Karpas-422 (cell line): ENCODE data around the gene SHISA6. TPM values are rescaled to one million over a fixed set of nuclear protein-coding genes. Genes with fewer than 3 reads are reported as not detected.

ENCODE experiments used
- DNase-seq: peaks from one replicate; pipeline ENCODE4 v3.0.0-alpha.2; 2015
- H2AFZ ChIP-seq: fragments of 200-600 bp; sonication (generic); 2 replicates; pipeline ENCODE4 v1.6.1; 2014; ENCODE audit warnings: antibody characterized with exemption, low read length, mixed read lengths
- H3K27ac ChIP-seq: fragments of 200-600 bp; sonication (generic); 2 replicates; pipeline ENCODE4 v1.5.1; 2014; ENCODE audit warnings: mild to moderate bottlenecking, low read length, moderate library complexity
- H3K27me3 ChIP-seq: fragments of 200-600 bp; sonication (generic); 2 replicates; pipeline ENCODE4 v1.6.1; 2014; ENCODE audit warnings: low read length, mixed read lengths
- H3K36me3 ChIP-seq: fragments of 200-600 bp; sonication (generic); 2 replicates; pipeline ENCODE4 v1.6.1; 2014; ENCODE audit warnings: low read length, mixed read lengths; ENCODE audit not compliant: insufficient read depth
- H3K4me1 ChIP-seq: fragments of 200-600 bp; sonication (generic); 2 replicates; pipeline ENCODE4 v1.6.1; 2014; ENCODE audit warnings: mild to moderate bottlenecking, low read length, mixed read lengths
- H3K4me2 ChIP-seq: fragments of 200-600 bp; sonication (generic); 2 replicates; pipeline ENCODE4 v1.6.1; 2014; ENCODE audit warnings: low read length, low read depth, mild to moderate bottlenecking; ENCODE audit not compliant: poor library complexity, severe bottlenecking
- H3K4me3 ChIP-seq: fragments of 200-600 bp; sonication (generic); 2 replicates; pipeline ENCODE4 v1.5.1; 2014; ENCODE audit warnings: mild to moderate bottlenecking, antibody characterized with exemption, low read length, mixed read lengths
- H3K79me2 ChIP-seq: fragments of 200-600 bp; sonication (generic); 2 replicates; pipeline ENCODE4 v1.6.1; 2014; ENCODE audit warnings: mild to moderate bottlenecking, low read length, mixed read lengths
- H3K9ac ChIP-seq: fragments of 200-600 bp; sonication (generic); 2 replicates; pipeline ENCODE4 v1.6.0; 2014; ENCODE audit warnings: low read length
- H3K9me2 ChIP-seq: fragments of 200-600 bp; sonication (generic), shearing (Covaris generic); replicated peaks from 2 replicates; pipeline ENCODE4 v1.6.0; 2014; ENCODE audit warnings: mild to moderate bottlenecking, low read length, moderate library complexity; ENCODE audit not compliant: insufficient read depth
- H3K9me3 ChIP-seq: fragments of 300-700, 200-600 bp; sonication (generic); 2 replicates; pipeline ENCODE4 v1.6.1; 2014; ENCODE audit warnings: low read length, mixed read lengths
- H4K20me1 ChIP-seq: fragments of 200-600 bp; sonication (generic); 2 replicates; pipeline ENCODE4 v1.6.1; 2014; ENCODE audit warnings: mild to moderate bottlenecking, antibody characterized with exemption, low read length, low read depth; ENCODE audit not compliant: insufficient read depth
- total RNA-seq: library from RNA; depleted of rRNA; stranded (reverse); fragments of >200 nt; shearing (Covaris generic); gene quantifications from 2 replicates; pipeline ENCODE4 v1.2.3, GENCODE V29; 2014; ENCODE audit warnings: low replicate concordance

The SHISA6 gene
- total RNA-seq, 1 experiment from 2014 or later: not detected

GRCh38 chr17:11555530-11555929 is 314.5 kb downstream of the SHISA6 start:
- Histone ChIP-seq H3K4me1 (no peaks in the 10 kb centered on the region), H3K79me2 (no peaks in the 10 kb centered on the region), H3K9me2 (no peaks in the 10 kb centered on the region), H3K4me2 (no peak overlapping the region), H3K9me3 (no peaks in the 10 kb centered on the region), H3K27ac (no peak overlapping the region), H3K4me3 (no peak overlapping the region), H3K9ac (no peak overlapping the region), H2AFZ (no peak overlapping the region), H3K27me3 (0 out of 2 replicates have a peak, but pooled peaks cover 4% of the 10 kb centered on the region), H3K36me3 (no peaks in the 10 kb centered on the region), H4K20me1 (no peaks in the 10 kb centered on the region)
- DNase-seq: no peak

DNA sequence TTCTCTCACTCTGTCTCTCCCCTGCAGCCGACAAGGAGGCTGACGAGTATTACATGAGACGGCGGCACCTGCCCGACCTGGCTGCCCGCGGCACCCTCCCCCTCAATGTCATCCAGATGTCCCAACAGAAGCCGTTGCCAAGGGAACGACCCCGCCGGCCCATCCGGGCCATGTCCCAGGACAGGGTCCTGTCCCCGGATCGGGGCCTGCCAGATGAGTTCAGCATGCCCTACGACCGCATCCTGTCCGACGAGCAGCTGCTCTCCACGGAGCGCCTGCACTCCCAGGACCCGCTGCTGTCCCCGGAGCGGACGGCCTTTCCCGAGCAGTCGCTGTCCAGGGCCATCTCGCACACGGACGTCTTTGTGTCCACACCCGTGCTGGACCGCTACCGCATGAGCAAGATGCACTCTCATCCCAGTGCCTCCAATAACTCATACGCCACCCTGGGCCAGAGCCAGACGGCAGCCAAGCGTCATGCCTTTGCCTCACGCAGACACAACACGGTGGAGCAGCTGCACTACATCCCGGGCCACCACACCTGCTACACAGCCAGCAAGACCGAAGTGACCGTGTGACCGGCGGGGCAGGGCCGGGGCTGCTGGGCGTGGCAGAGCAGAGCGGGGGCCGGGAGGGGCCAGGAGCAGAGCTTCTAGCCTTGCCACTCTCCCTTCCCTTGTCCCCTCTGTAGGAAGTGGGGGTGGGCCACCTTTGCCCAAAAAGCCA is 316.9 kb downstream of the SHISA6 start:
- H3K79me2 ChIP-seq: no peaks in the 10 kb centered on the region
- H3K27me3 ChIP-seq: no peaks in the 10 kb centered on the region
- no peak for DNase-seq
- H3K9me2 ChIP-seq: no peaks in the 10 kb centered on the region
- H3K4me2 ChIP-seq: no peak overlapping the region
- no peaks in the 10 kb centered on the region for H3K4me1 ChIP-seq
- no peak overlapping the region for H3K9ac ChIP-seq
- H2AFZ ChIP-seq: no peak overlapping the region
- H3K36me3 ChIP-seq: no peaks in the 10 kb centered on the region
- H3K9me3 ChIP-seq: no peaks in the 10 kb centered on the region
- no peaks in the 10 kb centered on the region for H4K20me1 ChIP-seq
- no peak overlapping the region for H3K4me3 ChIP-seq
- no peak overlapping the region for H3K27ac ChIP-seq

DNA sequence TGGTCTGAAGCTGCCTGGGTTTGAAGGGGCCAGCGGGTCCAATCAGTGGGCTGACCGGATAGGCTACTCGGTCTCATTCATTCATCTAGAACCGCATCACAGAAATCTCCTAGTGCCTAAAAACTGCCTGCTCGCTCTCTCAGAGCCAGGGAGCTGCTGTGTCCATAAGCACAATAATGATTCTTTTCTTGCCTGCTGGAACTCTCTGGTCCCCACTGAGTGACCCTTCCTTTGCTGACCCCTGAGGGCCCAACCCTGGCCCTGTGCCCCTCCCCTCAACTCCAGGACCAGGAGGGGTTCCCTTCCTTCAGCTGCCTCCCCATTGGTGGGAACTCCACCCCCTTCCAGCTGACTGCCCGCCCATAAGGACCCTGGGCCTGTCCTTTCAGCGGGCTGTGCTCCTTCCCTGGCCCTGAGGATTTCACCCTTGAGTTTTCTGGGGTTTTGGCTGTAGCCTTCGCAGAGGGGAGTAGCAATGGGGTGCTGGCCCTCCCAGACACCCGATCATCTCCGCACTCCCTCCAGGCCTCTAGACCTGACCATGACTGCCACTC is 317.7 kb downstream of the SHISA6 start:
- DNase-seq: no peak
- Histone ChIP-seq H3K36me3 (no peaks in the 10 kb centered on the region), H3K4me3 (no peak overlapping the region), H3K9me2 (no peaks in the 10 kb centered on the region), H4K20me1 (no peaks in the 10 kb centered on the region), H3K27ac (no peak overlapping the region), H3K27me3 (no peaks in the 10 kb centered on the region), H3K4me2 (no peak overlapping the region), H3K79me2 (no peaks in the 10 kb centered on the region), H3K9ac (no peak overlapping the region), H3K4me1 (no peaks in the 10 kb centered on the region), H2AFZ (no peak overlapping the region), H3K9me3 (no peaks in the 10 kb centered on the region)

DNA sequence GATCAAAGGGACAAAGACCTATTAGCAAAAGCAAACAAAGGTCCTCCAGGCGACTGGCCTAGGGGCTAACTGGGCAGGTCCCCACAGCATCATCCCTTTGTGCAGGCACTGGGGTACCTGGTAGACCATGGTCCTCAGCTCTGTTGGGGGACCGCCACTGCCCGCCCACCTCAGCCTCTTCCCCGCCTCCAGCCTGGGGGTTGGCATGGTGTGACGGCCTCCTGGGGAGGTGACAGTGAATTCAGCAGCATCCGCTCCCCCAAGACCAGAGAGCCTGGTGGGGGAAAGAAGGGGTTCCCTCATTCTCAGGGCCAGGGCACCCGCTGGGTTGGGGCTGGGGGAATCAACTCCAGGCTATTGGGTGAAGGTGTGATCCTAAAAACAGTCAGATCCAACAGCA is 318.6 kb downstream of the SHISA6 start:
- Histone ChIP-seq H2AFZ (no peak overlapping the region), H3K9ac (no peak overlapping the region), H3K27me3 (no peaks in the 10 kb centered on the region), H3K4me3 (no peak overlapping the region), H3K27ac (no peak overlapping the region), H3K4me1 (no peaks in the 10 kb centered on the region), H3K9me3 (no peaks in the 10 kb centered on the region), H3K79me2 (no peaks in the 10 kb centered on the region), H3K4me2 (no peak overlapping the region), H4K20me1 (no peaks in the 10 kb centered on the region), H3K9me2 (no peaks in the 10 kb centered on the region), H3K36me3 (no peaks in the 10 kb centered on the region)
- DNase-seq: no peak

DNA sequence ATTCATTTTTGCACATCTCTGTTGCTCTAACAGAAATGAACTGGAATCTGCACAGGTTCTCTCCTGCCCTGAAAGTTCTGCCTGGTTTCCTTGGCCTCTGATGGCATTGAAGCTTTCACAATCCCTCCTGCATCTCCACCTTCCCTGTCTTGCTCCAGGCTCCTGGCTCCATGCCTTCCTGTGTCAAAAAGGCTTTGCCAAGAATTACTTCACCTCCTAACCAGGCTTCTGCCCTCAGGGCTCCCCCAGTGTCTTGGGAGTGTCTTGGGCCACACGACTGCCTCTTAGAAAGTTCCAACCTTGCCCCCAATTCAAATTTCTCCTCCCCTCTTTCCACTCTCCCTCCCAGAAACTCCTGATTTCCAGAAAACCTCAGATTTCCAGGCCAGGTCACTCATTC is 320.3 kb downstream of the SHISA6 start:
- no peak for DNase-seq
- Histone ChIP-seq H3K27ac (no peak overlapping the region), H3K4me1 (no peaks in the 10 kb centered on the region), H2AFZ (no peak overlapping the region), H3K4me3 (no peak overlapping the region), H3K27me3 (no peaks in the 10 kb centered on the region), H3K79me2 (no peaks in the 10 kb centered on the region), H4K20me1 (no peaks in the 10 kb centered on the region), H3K4me2 (no peak overlapping the region), H3K9me2 (no peaks in the 10 kb centered on the region), H3K9ac (no peak overlapping the region), H3K36me3 (no peaks in the 10 kb centered on the region), H3K9me3 (no peaks in the 10 kb centered on the region)

DNA sequence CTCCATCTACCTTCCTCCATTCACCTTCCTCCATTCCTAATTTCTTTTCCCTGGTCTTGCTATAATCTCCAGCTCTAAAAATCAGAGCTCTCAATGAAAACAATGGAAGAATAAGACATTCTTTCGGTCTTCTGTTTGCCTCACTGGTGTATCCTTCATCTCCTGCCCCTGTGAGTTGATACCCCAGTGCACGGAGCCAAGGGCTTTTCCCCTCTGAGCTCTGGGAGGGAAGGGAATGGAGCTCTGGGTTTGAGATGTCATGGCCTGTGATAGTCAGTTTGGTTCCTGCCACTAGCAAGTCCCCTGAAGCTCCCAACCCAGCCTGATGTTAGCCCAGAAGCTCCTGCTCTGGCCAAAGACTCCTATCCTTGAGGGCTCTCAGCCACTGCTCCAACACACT is 320.7 kb downstream of the SHISA6 start:
- H3K4me3 ChIP-seq: no peak overlapping the region
- H3K9ac ChIP-seq: no peak overlapping the region
- H3K4me1 ChIP-seq: no peaks in the 10 kb centered on the region
- no peak overlapping the region for H3K27ac ChIP-seq
- H3K4me2 ChIP-seq: no peak overlapping the region
- H2AFZ ChIP-seq: no peak overlapping the region
- H3K36me3 ChIP-seq: no peaks in the 10 kb centered on the region
- H4K20me1 ChIP-seq: no peaks in the 10 kb centered on the region
- no peaks in the 10 kb centered on the region for H3K9me2 ChIP-seq
- DNase-seq: no peak
- H3K9me3 ChIP-seq: no peaks in the 10 kb centered on the region
- no peaks in the 10 kb centered on the region for H3K79me2 ChIP-seq
- no peaks in the 10 kb centered on the region for H3K27me3 ChIP-seq

DNA sequence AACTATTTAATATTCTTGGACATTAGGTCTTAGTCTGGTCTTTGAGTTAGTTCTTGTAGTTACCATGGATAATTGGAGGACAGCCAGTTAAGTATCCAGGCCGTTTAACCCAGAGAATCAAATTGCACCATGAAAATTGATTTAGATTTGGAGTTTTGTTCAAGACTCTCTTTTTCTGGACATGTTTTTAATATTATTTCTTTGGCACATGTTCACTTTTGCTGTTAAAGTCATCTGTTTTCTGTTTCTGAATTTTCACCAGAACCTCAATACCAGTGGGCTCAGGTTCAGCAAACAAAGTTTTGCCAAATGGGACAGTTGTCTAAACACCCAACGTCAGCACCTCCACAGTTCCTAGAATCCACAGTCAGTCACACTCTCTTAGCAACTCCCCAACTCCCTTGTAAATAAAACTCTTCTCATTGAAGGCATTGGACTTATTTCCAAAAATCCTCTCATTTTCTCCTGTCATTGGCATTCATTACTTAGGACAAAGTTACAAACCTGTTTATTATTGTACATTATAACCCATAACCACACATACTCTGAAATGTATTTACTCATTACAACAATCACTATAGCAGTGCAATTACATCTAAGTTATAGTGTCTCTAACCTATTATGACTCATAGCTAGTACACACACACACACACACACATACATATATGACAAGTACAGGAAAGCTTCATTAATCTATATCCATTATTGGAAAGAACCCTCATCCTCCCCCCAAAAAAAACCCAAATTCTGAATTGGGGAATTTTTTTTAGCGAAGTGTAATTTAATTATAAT is 323.8 kb downstream of the SHISA6 start:
- Histone ChIP-seq H3K27me3 (no peaks in the 10 kb centered on the region), H3K4me3 (no peak overlapping the region), H3K9me2 (no peaks in the 10 kb centered on the region), H3K4me1 (no peaks in the 10 kb centered on the region), H3K9me3 (no peaks in the 10 kb centered on the region), H3K79me2 (no peaks in the 10 kb centered on the region), H3K27ac (no peak overlapping the region), H2AFZ (no peak overlapping the region), H3K4me2 (no peak overlapping the region), H3K9ac (no peak overlapping the region), H4K20me1 (no peaks in the 10 kb centered on the region), H3K36me3 (no peaks in the 10 kb centered on the region)
- DNase-seq: no peak

DNA sequence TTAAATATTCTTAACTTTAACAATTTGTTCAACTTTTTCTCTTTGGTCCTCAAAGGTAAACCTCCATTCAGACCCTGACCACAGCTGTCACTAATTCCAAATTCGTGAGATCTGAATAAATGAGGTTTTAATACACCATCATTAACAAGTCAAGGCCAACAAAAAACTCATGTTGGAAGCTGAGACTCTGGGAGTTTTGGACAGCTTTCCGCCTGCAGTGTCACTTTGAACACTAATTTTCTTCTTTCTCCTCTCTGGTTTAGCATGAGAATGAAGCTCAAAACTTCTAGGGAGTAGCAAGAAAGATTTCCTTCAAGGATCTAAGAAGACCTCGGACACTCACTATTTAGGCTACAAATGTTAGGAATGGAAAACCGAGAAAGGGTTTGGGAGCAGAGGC is 324.6 kb downstream of the SHISA6 start:
- Histone ChIP-seq H3K36me3 (no peaks in the 10 kb centered on the region), H3K9me3 (no peaks in the 10 kb centered on the region), H3K9me2 (no peaks in the 10 kb centered on the region), H3K4me2 (no peak overlapping the region), H3K27me3 (no peaks in the 10 kb centered on the region), H3K4me1 (no peaks in the 10 kb centered on the region), H3K27ac (no peak overlapping the region), H2AFZ (no peak overlapping the region), H3K4me3 (no peak overlapping the region), H4K20me1 (no peaks in the 10 kb centered on the region), H3K9ac (no peak overlapping the region), H3K79me2 (no peaks in the 10 kb centered on the region)
- DNase-seq: no peak
